GM13977 (cell line): ENCODE data around the gene UBE2K.
"Not testable (repeated sequence)": the region's sequence is repeated elsewhere in the genome, so short reads cannot be mapped to it uniquely, and the experiment has no call there.

Experiments
- DNase-seq: peaks from one replicate; pipeline ENCODE4 v3.0.0; 2012; ENCODE audit warnings: low spot score
- CTCF ChIP-seq: IDR thresholded peaks from 2 replicates; pipeline ENCODE4 v1.5.1; 2012; ENCODE audit warnings: mild to moderate bottlenecking, control low read depth; ENCODE audit not compliant: insufficient read depth; ENCODE audit errors: extremely low read depth, missing control alignments
- in situ Hi-C: fragments of 300-500 bp; cut with MboI; formaldehyde crosslinking; loops from one replicate; pipeline ENCODE4 v1.12.0; 2022; ENCODE audit warnings: low sequenced_read_pairs, low pct_unique_long_range_greater_than_20kb, mixed read lengths, inconsistent platforms; ENCODE audit not compliant: unreplicated experiment

Gene UBE2K

GRCh38 chr4:39689970-39690369, 8.0 kb upstream of the UBE2K start:
- DNase-seq, result no peak
- in situ Hi-C loops, result loop anchor here (10.0 to 25.0 kb wide), 2 partner anchors 285 to 622 kb away; partner anchors contain the start of gene PDS5A
- no peak for TF ChIP-seq CTCF

- no peak for DNase-seq
- in situ Hi-C loops, result loop anchor here (10.0 to 25.0 kb wide), 2 partner anchors 276 to 614 kb away; partner anchors contain the start of gene PDS5A
- TF ChIP-seq CTCF, result no peak
These were observed 581 bp downstream of the UBE2K start for GRCh38 chr4:39698424-39699009.

GRCh38 chr4:39699687-39700409, 1.9 kb downstream of the UBE2K start:
- in situ Hi-C loops, result loop anchor here (10.0 to 25.0 kb wide), 2 partner anchors 275 to 612 kb away; partner anchors contain the start of gene PDS5A
- TF ChIP-seq CTCF, result no peak
- DNase-seq, result no peak

- in situ Hi-C loops, result no loop called here
- no peak for TF ChIP-seq CTCF
- DNase-seq, result no peak
These were observed 2.6 kb downstream of the UBE2K start for GRCh38 chr4:39700554-39700953.

- no peak for TF ChIP-seq CTCF
- no peak for DNase-seq
- in situ Hi-C loops, result no loop called here
These were observed 4.8 kb downstream of the UBE2K start for GRCh38 chr4:39702716-39703115.

GRCh38 chr4:39704789-39705188, 6.9 kb downstream of the UBE2K start:
- DNase-seq, in situ Hi-C loops: not testable (repeated sequence)

- no peak for TF ChIP-seq CTCF
- in situ Hi-C loops, result no loop called here
- no peak for DNase-seq
These were observed 8.4 kb downstream of the UBE2K start for GRCh38 chr4:39706334-39706733.
